Measurements from ENCODE around the gene ATP11B. TPM values are rescaled to one million over a fixed set of nuclear protein-coding genes. Genes with fewer than 3 reads are reported as not detected.

ATP11B gene
- total and polyA plus RNA-seq, 2 of the 8 experiments (the other 6 are each of a cell fraction or from before 2014, with no cell fraction given) = 5.1 to 26.5 TPM

- CTCF ChIA-PET (ENCODE audit: partially characterized antibody) = no interaction called here
- Histone ChIP-seq H2BK120ac (replicated peaks; ENCODE audit: low read depth, low read length) (no peak overlapping the region), H3K4me1 (replicated peaks in 1 of 4; ENCODE audit: control insufficient read depth in 3 of 4, insufficient read depth in 4 of 4, low read length in 3 of 4) (peaks cover 0 to 4% (median 2%) of the 10 kb centered on the region in 4 experiments; a peak in 3 of 7 replicates), H2AK5ac (ENCODE audit: low read depth, low read length) (no peak overlapping the region), H3K23ac (ENCODE audit: insufficient read length) (no peak overlapping the region), H3K9ac (replicated peaks in 1 of 4; ENCODE audit: extremely low read depth in 1 of 4, low read depth in 3 of 4, low read length in 3 of 4) (no peak overlapping the region), H3K27me3 (replicated peaks in 1 of 4; ENCODE audit: control insufficient read depth in 3 of 4, extremely low read depth in 1 of 4, insufficient read depth in 3 of 4, low read length in 3 of 4) (no peaks in the 10 kb centered on the region), H3K79me2 (ENCODE audit: control insufficient read depth in 1 of 2, insufficient read depth in 2 of 2, low read length in 2 of 2) (no peaks in the 10 kb centered on the region), H3K23me2 (ENCODE audit: low read depth, low read length) (no peaks in the 10 kb centered on the region), H3K18ac (ENCODE audit: extremely low read depth, low read length) (no peak overlapping the region), H3K27ac (ENCODE audit: low read depth, low read length) (no peak overlapping the region), H3K4ac (replicated peaks; ENCODE audit: insufficient read length, low read depth, low read length) (no peak overlapping the region), H3K56ac (replicated peaks; ENCODE audit: insufficient read length, low read depth, low read length) (no peak overlapping the region), H3K4me3 (ENCODE audit: extremely low read depth in 1 of 4, insufficient read depth in 2 of 4, low read depth in 3 of 4, low read length in 4 of 4) (no peak overlapping the region), H3K36me3 (ENCODE audit: control insufficient read depth in 2 of 4, insufficient read depth in 4 of 4, low read length in 3 of 4) (peaks cover 0 to 10% (median under 1%) of the 10 kb centered on the region in 4 experiments; a peak in 2 of 8 replicates), H2BK20ac (ENCODE audit: low read length) (no peak overlapping the region), H3K14ac (ENCODE audit: insufficient read length) (no peak overlapping the region), H4K91ac (replicated peaks; ENCODE audit: insufficient read length, low read length) (no peak overlapping the region), H2BK12ac (ENCODE audit: low read depth, low read length) (no peak overlapping the region), H4K20me1 (replicated peaks in 1 of 2; ENCODE audit: control insufficient read depth in 1 of 2, insufficient read depth in 2 of 2, low read length in 2 of 2) (no peaks in the 10 kb centered on the region), H2BK15ac (ENCODE audit: low read length) (no peak overlapping the region), H3K79me1 (ENCODE audit: low read depth, low read length) (no peaks in the 10 kb centered on the region), H2AFZ (ENCODE audit: low read length) (no peak overlapping the region), H3K9me3 (ENCODE audit: insufficient read depth in 2 of 2, low read depth in 1 of 2, low read length in 1 of 2) (no peaks in the 10 kb centered on the region), H4K5ac (ENCODE audit: insufficient read length, low read depth, low read length) (no peak overlapping the region), H4K8ac (ENCODE audit: extremely low read depth, insufficient read depth, low read length) (no peak overlapping the region), H3K4me2 (ENCODE audit: insufficient read depth in 1 of 2, low read depth in 2 of 2, low read length in 2 of 2) (no peak overlapping the region), H2BK5ac (ENCODE audit: low read depth, low read length) (no peak overlapping the region)
- WGBS, 2 experiments (ENCODE audit: extremely low coverage in 1 of 2, insufficient coverage in 1 of 2, insufficient read length in 1 of 2, insufficient replicate concordance in 2 of 2, low coverage in 1 of 2, low lambda C conversion rate in 2 of 2, missing lambda C conversion rate in 1 of 2) = 89% methylated on average over 3 of the region's 3 CpGs; no CpG with 5 or more reads in 1 of the 2 experiments
- no peak for DNase-seq (ENCODE audit: low read depth in 1 of 2, low spot score in 2 of 2)
- FAIRE-seq = no peak
- POLR2A ChIA-PET (ENCODE audit: partially characterized antibody) = no interaction called here
- TF ChIP-seq FOSL1 (IDR thresholded peaks at IDR 0.05; ENCODE audit: insufficient read depth, low read depth, low read length) = no peak
- no peak for TF ChIP-seq PHF8 (conservative IDR thresholded peaks at IDR 0.05; ENCODE audit: low read depth, low read length)
- no peak for TF ChIP-seq POLR2A (IDR thresholded peaks at IDR 0.05; ENCODE audit: control extremely low read depth in 1 of 2, low read depth in 2 of 2, low read length in 2 of 2)
- TF ChIP-seq YY1 (IDR thresholded peaks at IDR 0.05; ENCODE audit: low read depth, low read length) = no peak
- TF ChIP-seq MAX (IDR thresholded peaks at IDR 0.05) = no peak
- TF ChIP-seq CREB1 (IDR thresholded peaks at IDR 0.05) = no peak
- no peak for TF ChIP-seq TAF1 (IDR thresholded peaks at IDR 0.05; ENCODE audit: low read depth, low read length)
- TF ChIP-seq JUN (IDR thresholded peaks at IDR 0.05; ENCODE audit: low read depth, low read length) = no peak
- no peak for TF ChIP-seq CTBP2 (IDR thresholded peaks at IDR 0.05; ENCODE audit: borderline replicate concordance, insufficient read depth, insufficient read length, low read length)
- no peak for TF ChIP-seq NRF1 (IDR thresholded peaks at IDR 0.05; ENCODE audit: low read depth, low read length)
- TF ChIP-seq SUZ12 (IDR thresholded peaks at IDR 0.05; ENCODE audit: low read length) = no peak
- no peak for TF ChIP-seq TAF7 (optimal IDR thresholded peaks at IDR 0.05; ENCODE audit: borderline replicate concordance, low read depth, low read length)
- TF ChIP-seq ATF3 (IDR thresholded peaks at IDR 0.05; ENCODE audit: insufficient read depth, low read depth, low read length) = no peak
- no peak for TF ChIP-seq RNF2 (IDR thresholded peaks at IDR 0.05; ENCODE audit: borderline replicate concordance, low read depth, low read length, missing control alignments, poor library complexity, severe bottlenecking)
These were observed 148.4 kb downstream of the ATP11B start for GRCh38 chr3:182941719-182942118.

Measured in H1 (cell line).